A549 treated with DMSO at 1 μM for 4 hours (cell line): ENCODE results near the gene HDDC3. TPM values are rescaled to one million over a fixed set of nuclear protein-coding genes. Genes with fewer than 3 reads are reported as not detected.

Experiments used
- total RNA-seq: library from RNA; stranded (reverse); fragments of 200-300 nt; extraction: Qiagen RNA extraction; gene quantifications from 5 replicates; pipeline ENCODE4 v1.2.3, GENCODE V29; 2022; ENCODE audit warnings: low read depth

HDDC3 gene, protein sequence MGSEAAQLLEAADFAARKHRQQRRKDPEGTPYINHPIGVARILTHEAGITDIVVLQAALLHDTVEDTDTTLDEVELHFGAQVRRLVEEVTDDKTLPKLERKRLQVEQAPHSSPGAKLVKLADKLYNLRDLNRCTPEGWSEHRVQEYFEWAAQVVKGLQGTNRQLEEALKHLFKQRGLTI
- 31.9 to 34.3 TPM (median 32.7 TPM) in 5 replicates for total RNA-seq

DNA sequence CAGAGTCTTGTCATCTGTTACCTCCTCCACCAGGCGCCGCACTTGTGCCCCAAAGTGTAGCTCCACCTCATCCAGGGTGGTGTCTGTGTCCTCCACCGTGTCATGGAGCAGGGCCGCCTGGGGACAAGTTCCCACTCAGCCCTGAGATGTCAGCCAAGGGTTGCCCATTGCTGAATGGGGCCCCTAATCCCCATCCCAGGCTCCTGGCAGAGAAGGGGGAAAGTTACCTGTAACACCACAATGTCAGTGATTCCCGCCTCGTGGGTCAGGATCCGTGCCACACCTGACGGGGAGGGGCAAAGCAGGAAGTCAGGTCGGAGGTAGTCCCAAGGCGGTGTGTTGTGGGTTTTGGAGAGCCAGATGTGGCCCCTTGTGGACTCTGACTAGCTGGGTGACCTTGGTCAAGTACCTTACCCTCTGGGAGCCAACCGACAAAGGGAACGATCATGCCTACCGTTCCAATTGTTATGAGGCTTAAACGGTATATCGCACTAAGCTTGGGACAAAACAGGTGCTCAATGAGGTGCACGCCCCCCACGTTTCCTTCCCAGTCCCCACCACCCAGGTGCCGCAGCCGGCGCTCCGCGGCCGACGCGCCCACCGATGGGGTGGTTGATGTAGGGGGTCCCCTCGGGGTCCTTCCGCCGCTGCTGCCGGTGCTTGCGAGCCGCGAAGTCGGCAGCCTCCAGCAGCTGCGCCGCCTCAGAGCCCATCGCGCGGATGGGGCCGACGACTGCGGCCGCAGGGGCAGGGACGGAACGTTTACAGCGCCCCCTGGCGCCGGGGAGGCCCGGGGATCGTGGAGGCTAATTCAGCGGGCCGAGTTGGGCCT is at the start of gene HDDC3:
TSS of gene HDDC3 (minus strand) at position 722 of the 832 bp plus-strand sequence. CDS start at position 713, 9 bp downstream.

DNA sequence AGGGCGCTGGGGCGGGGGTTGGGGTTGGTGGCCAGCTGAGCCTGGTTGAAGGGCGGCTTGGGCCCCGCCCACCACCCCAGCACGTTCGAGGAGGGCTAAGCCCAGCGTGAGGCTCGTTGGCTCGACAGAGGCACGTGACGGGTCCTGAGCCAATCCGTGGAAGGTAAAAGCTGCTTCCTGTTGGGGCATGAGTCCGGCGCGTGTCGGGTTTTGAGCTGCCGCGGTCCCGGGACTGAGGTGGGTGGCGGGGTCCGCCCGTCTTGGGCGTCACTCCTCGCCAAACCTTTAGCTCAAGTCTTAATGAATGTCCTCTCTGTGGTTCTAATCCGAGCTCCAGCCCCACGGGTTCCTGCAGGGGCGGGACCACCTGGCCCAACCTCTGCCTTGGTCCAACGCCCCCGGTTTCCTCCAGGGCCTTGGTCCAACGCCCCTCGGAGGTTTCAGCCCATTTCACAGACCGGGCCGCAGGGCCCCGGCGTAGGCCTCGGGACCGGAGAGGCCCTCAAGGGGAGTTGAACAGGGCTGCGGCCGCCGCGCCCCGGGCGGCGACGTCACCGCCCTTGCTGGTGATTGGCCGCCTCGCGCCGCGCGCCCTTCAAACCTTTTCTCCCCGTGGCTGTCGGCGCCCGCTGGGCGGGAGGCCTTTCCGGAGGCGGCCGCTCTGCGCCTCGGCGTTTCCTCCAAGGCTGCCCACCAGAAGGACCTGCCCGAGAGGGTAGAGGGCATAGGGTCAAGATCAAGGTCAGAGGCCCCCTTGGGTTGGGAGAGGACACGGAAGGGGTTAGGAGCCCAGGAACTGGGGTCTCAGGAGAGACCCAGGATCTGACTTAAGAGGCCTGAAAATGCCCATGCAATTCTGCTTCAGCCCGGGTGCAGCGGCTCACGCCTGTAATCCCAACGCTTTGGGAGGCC is 22.6 kb upstream of the HDDC3 start, which contains the start of gene RCCD1:
TSS of gene RCCD1 (plus strand) at position 173 of the 912 bp plus-strand sequence. CDS start 1,851 bp downstream, outside the sequence.

DNA sequence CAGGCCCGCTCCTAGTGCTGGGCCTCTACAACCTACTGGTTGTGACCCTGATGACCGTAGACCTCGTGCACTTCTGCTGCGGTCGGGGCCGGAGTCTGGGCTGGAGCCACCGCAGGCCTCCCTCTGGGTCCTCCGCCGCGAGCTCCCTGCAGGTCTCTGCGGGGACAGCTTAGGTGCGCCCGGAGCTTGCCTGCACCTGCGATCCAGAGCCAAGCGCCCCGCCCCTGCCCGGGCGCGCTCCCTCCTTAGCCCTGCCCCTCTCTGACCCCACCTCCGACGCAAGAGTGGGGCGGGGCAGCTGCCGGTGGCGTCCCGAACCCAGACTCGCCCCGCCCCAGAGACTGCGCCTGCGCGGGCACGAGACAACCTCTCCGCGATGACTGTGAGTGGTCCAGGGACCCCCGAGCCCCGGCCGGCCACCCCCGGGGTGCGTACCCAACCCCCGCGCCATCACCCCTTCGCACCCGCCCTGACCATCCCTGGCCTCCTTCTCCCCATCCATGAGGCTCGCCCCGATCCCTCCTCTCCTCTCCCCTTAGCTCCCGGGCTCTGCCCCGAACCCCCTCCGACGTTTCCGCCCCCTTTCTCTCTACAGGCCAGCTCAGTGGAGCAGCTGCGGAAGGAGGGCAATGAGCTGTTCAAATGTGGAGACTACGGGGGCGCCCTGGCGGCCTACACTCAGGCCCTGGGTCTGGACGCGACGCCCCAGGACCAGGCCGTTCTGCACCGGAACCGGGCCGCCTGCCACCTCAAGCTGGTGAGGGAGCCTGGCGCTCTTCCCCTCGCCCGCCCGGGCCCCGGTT is 2.8 kb upstream of the HDDC3 start, which contains the start of gene UNC45A:
TSS of gene UNC45A (plus strand) at position 337 of the 803 bp plus-strand sequence. CDS start at position 377, 40 bp downstream.

DNA sequence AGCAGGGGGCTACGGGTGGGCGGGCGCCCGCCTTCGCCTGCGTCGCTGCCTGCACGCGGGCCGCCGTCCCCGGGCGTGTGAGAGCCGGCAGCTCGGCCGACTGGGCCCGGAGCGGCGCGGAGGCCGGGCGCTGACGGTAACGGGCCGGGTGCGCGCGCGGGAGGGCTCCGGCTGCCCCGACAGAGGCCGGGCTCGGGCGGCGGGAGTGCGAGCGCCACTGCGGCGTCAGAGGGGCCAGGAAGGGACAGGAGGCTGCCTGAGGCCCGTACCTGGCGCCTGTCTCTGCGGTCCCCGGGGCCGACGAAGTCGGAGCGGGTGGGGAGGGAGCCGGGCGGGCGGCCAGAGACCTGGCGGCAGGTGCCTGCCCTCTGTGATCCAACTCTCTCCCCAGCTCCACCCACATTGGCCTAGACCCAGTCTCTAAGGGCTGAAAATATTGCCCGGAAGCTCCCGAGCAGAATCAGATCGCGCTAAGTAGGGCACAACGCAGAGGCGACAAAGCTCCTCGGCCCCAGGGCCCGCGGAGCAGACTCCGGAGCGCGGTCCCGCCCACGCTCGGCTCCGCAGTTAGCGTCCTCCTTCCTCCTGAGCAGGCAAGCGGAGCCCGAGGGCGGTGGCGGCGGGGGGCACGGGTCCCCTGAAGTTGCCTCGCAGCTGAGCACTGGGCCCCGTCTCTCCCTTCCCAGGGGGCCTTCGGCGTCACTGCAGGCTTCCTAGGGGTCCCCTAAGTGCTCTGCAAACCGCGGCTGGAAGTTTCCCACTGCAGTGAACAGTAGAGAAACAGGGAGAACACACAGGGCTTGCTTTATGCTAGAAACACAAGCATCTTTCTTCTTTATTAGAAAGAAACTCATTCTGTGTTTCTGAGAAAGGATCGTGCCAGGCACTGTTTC is 29.3 kb downstream of the HDDC3 start, which contains the start of gene MAN2A2:
TSS of gene MAN2A2 (plus strand) at position 463 of the 893 bp plus-strand sequence. CDS start 906 bp downstream, outside the sequence.

DNA sequence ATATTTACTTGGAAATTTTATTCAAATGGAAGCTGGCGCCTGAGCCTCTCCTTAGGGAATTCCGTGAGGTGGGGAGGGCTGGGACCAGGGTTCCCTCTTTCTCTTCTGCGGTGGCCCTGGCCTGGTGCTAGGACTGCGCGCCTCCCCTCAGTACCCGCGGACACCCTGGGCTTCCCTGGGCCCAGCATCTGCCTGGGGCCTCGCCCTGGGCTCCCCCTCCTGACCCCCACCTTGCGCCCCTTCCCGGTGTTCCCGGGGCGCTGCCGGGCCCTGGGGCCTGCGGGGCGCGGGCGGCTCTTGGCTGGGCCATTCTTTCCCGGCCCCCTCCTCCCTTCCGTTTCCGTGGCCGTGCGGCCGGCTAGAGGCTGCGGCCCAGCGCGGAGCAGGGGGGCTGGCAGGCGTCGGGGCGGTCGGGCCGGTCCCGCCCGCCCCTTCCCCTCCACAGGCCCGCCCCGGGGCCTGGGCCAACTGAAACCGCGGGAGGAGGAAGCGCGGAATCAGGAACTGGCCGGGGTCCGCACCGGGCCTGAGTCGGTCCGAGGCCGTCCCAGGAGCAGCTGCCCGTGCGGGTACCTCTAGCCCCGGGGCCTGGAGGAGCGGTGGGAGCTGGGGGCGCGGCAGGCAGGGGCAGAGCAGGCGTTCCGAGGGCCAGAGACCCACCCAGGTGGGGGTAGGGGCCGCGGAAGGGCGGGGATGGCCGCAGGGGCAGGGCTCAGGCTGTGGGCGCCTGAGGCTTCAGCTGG is 48.2 kb downstream of the HDDC3 start, which contains the start of gene FES:
TSS of gene FES (plus strand) at position 529 of the 743 bp plus-strand sequence. CDS start 542 bp downstream, outside the sequence.

Other genes with a start within 250 kb of the HDDC3 start
- gene BLM, start 215.2 kb downstream of the HDDC3 start, total RNA-seq = 12.1 to 15.5 TPM (median 12.4 TPM) in 5 replicates
- 47.3 to 60.2 TPM (median 51.6 TPM) in 5 replicates for gene FURIN, start 64.0 kb downstream of the HDDC3 start, total RNA-seq
- gene FES, start 48.0 kb downstream of the HDDC3 start, total RNA-seq = 0.69 to 0.88 TPM (median 0.71 TPM) in 5 replicates
- 27.5 to 32.0 TPM (median 30.1 TPM) in 5 replicates for gene MAN2A2, start 29.2 kb downstream of the HDDC3 start, total RNA-seq
- gene UNC45A, start 2.7 kb upstream of the HDDC3 start, total RNA-seq = 57.3 to 63.7 TPM (median 57.7 TPM) in 5 replicates
- gene RCCD1, start 22.3 kb upstream of the HDDC3 start, total RNA-seq = 25.3 to 40.0 TPM (median 33.0 TPM) in 5 replicates
- gene PRC1, start 62.0 kb upstream of the HDDC3 start, total RNA-seq = 198 to 234 TPM (median 215 TPM) in 5 replicates
- 13.6 to 20.3 TPM (median 14.7 TPM) in 5 replicates for gene VPS33B, start 90.0 kb upstream of the HDDC3 start, total RNA-seq
- 0.02 to 0.03 TPM (median 0.03 TPM) in 4 of 5 replicates, not detected in the other for gene SV2B, start 167.7 kb upstream of the HDDC3 start, total RNA-seq